Lung (tissue), 12 donors: ENCODE results near the gene SOX6. TPM values are rescaled to one million over a fixed set of nuclear protein-coding genes. Genes with fewer than 3 reads are reported as not detected.

Source experiments
- ATAC-seq: fragments of 200-7000 bp; cut with Tn5 transposase; one replicate; pipeline ENCODE4 v1.9.1; 2020; ENCODE audit warnings: moderate number of reproducible peaks; ENCODE audit not compliant: insufficient read depth, low FRiP score
- DNase-seq, 3 donors: peaks; one replicate each; pipeline ENCODE4 v3.0.0-alpha.2; 2013 to 2017
- H3K27ac ChIP-seq, 2 donors: one replicate each; pipeline ENCODE4 v1.5.1; 2013; ENCODE audit warnings: mild to moderate bottlenecking in 2 of 2, moderate library complexity in 2 of 2, control low read depth in 1 of 2, inconsistent platforms in 1 of 2, low read depth in 1 of 2, low read length in 1 of 2
- H3K27me3 ChIP-seq, 3 donors: one replicate each; pipeline ENCODE4 v1.5.1; 2013; ENCODE audit warnings: low read length in 2 of 3; ENCODE audit not compliant: control insufficient read depth in 3 of 3, insufficient read depth in 3 of 3
- H3K36me3 ChIP-seq, 4 donors: one replicate each; pipeline ENCODE4 v1.5.1; 2013; ENCODE audit warnings: low read length in 4 of 4, mild to moderate bottlenecking in 1 of 4, moderate library complexity in 1 of 4; ENCODE audit not compliant: control insufficient read depth in 4 of 4, insufficient read depth in 4 of 4
- H3K4me1 ChIP-seq, 5 donors: one replicate each; pipeline ENCODE4 v1.5.1; 2013; ENCODE audit warnings: low read length in 5 of 5, mild to moderate bottlenecking in 2 of 5, moderate library complexity in 1 of 5; ENCODE audit not compliant: control insufficient read depth in 5 of 5, insufficient read depth in 5 of 5
- H3K4me3 ChIP-seq: one replicate; pipeline ENCODE4 v1.5.1; 2013; ENCODE audit warnings: mild to moderate bottlenecking, control low read depth, moderate library complexity
- H3K9ac ChIP-seq, 2 donors: one replicate each; pipeline ENCODE4 v1.5.1; 2013; ENCODE audit warnings: low read length in 2 of 2, control low read depth in 1 of 2; ENCODE audit not compliant: insufficient read depth in 1 of 2
- H3K9me3 ChIP-seq, 4 donors: one replicate each; pipeline ENCODE4 v1.5.1; 2013; ENCODE audit warnings: low read length in 3 of 4, mild to moderate bottlenecking in 1 of 4, moderate library complexity in 1 of 4; ENCODE audit not compliant: control insufficient read depth in 4 of 4, insufficient read depth in 3 of 4
- CTCF ChIP-seq: IDR thresholded peaks from 2 replicates; pipeline ENCODE4 v1.5.1; 2012; ENCODE audit warnings: mild to moderate bottlenecking; ENCODE audit errors: control extremely low read depth, extremely low read depth
- WGBS, 2 donors: extraction: QIAGEN DNeasy Blood & Tissue Kit; methylation state at CpG; one replicate each; pipeline ENCODE4 v1.1.7; 2013; 5-methylcytosine and 5-hydroxymethylcytosine counted together
- polyA plus RNA-seq, 2 donors: library from polyadenylated mRNA; stranded (reverse); fragments of 200-250 nt; gene quantifications; one replicate each; pipeline ENCODE4 v1.2.1, GENCODE V29; 2013
- total RNA-seq, 2 donors: library from RNA; depleted of rRNA in 1 of 2; stranded (reverse); fragments of >200 nt in 1 of 2; gene quantifications; one replicate each; pipeline ENCODE4 v1.2.1, GENCODE V29; 2014 to 2021
- donor health status: control.
- donor health status: control.
- donor health status: Bipolar disorder and iron deficiency.
- donor health status: healthy.
- donor health status: DM: yes; HTN: yes; CAD: no.

SOX6 gene
- total and polyA plus RNA-seq, 4 donors: 0.58 to 31.7 (median 7.4) TPM

- Histone ChIP-seq H3K4me3 (no peak overlapping the region), H3K27me3 (no peaks in the 10 kb centered on the region), H3K36me3 (no peaks in the 10 kb centered on the region), H3K9me3 (no peaks in the 10 kb centered on the region), H3K4me1 (no peaks in the 10 kb centered on the region), H3K27ac (no peak overlapping the region), H3K9ac (no peak overlapping the region)
- DNase-seq: no peak
- ATAC-seq: no peak
- no peak for TF ChIP-seq CTCF
- WGBS, 2 donors: 92% methylated on average over 3 of the region's 3 CpGs
These were observed 178.7 kb downstream of the SOX6 start for GRCh38 chr11:16177688-16178087.

- Histone ChIP-seq H3K4me3 (no peak overlapping the region), H3K27ac (no peak overlapping the region), H3K9ac (no peak overlapping the region), H3K9me3 (no peaks in the 10 kb centered on the region), H3K27me3 (no peaks in the 10 kb centered on the region), H3K36me3 (no peaks in the 10 kb centered on the region), H3K4me1 (peaks cover 0 to 23% (median 6%) of the 10 kb centered on the region in 5 donors)
- DNase-seq (no peak), ATAC-seq (no peak)
- no peak for TF ChIP-seq CTCF
These were observed 182.5 kb downstream of the SOX6 start for GRCh38 chr11:16173798-16174197.

GRCh38 chr11:16171882-16172281 lies 184.5 kb downstream of the SOX6 start:
- WGBS, 2 donors: 82 to 93% methylated on average over 2 of the region's 2 CpGs

More at GRCh38 chr11:16171882-16172281, 184.5 kb downstream of the SOX6 start:
- Histone ChIP-seq H3K9ac (no peak overlapping the region), H3K4me3 (no peak overlapping the region), H3K9me3 (no peaks in the 10 kb centered on the region), H3K4me1 (peaks cover 0 to 32% (median 6%) of the 10 kb centered on the region in 5 donors), H3K27me3 (no peaks in the 10 kb centered on the region), H3K36me3 (no peaks in the 10 kb centered on the region), H3K27ac (no peak overlapping the region)
- TF ChIP-seq CTCF: no peak
- DNase-seq (no peak), ATAC-seq (no peak)
